ENCODE data around the gene TIMM10. TPM values are rescaled to one million over a fixed set of nuclear protein-coding genes. Genes with fewer than 3 reads are reported as not detected.

Gene TIMM10
- total RNA-seq, 1 donor from 2014 or later: 19.1 TPM

- peaks cover 2% of the 10 kb centered on the region for H3K36me3 Mint-ChIP-seq
- H3K27ac ChIP-seq: peak overlapping the region; percentile 21
- H3K27me3 ChIP-seq: no peaks in the 10 kb centered on the region
- no peaks in the 10 kb centered on the region for H3K36me3 ChIP-seq
- H4K20me1 ChIP-seq (ENCODE audit: low read depth): no peaks in the 10 kb centered on the region
- H3K4me2 ChIP-seq: no peak overlapping the region
- H3K4me3 Mint-ChIP-seq: no peak overlapping the region
- no peaks in the 10 kb centered on the region for H3F3A ChIP-seq (ENCODE audit: low read depth)
- DNase-seq (ENCODE audit: low spot score): peak; percentile 64
- no peaks in the 10 kb centered on the region for H3K9me3 ChIP-seq (ENCODE audit: low read depth)
- H3K27me3 Mint-ChIP-seq (ENCODE audit: insufficient read depth, low read depth): peaks cover 7% of the 10 kb centered on the region
- TF ChIP-seq EZH2phosphoT487 (IDR thresholded peaks at IDR 0.05) (no peak), CTCF (IDR thresholded peaks at IDR 0.05) (peak; percentile 26)
- peaks cover 6% of the 10 kb centered on the region for H3K4me1 ChIP-seq
- H3K9ac ChIP-seq: no peak overlapping the region
- no peak overlapping the region for H3K27ac Mint-ChIP-seq
- no peak overlapping the region for H3K4me3 ChIP-seq
- H3K79me2 ChIP-seq (ENCODE audit: low read depth): no peaks in the 10 kb centered on the region
- H3K4me1 Mint-ChIP-seq: peaks cover 14% of the 10 kb centered on the region
- no peak overlapping the region for H2AFZ ChIP-seq (replicated peaks)
- H3K9me3 Mint-ChIP-seq: no peaks in the 10 kb centered on the region
Measured at GRCh38 chr11:57546869-57547475, 16.4 kb upstream of the TIMM10 start.

GRCh38 chr11:57546451-57546850, 15.9 kb upstream of the TIMM10 start:
- H3K4me3 ChIP-seq: no peak overlapping the region
- H3K9me3 ChIP-seq (ENCODE audit: low read depth): no peaks in the 10 kb centered on the region
- no peak for TF ChIP-seq EZH2 (IDR thresholded peaks at IDR 0.05)
- TF ChIP-seq EZH2phosphoT487 (IDR thresholded peaks at IDR 0.05): no peak
- no peak for TF ChIP-seq CTCF (IDR thresholded peaks at IDR 0.05)
- H3K27ac ChIP-seq: no peak overlapping the region
- H3K27me3 ChIP-seq: no peaks in the 10 kb centered on the region
- H3K79me2 ChIP-seq (ENCODE audit: low read depth): no peaks in the 10 kb centered on the region
- H2AFZ ChIP-seq (replicated peaks): no peak overlapping the region
- no peak overlapping the region for H3K4me2 ChIP-seq
- Mint-ChIP-seq H3K4me3 (no peak overlapping the region), H3K27me3 (ENCODE audit: insufficient read depth, low read depth) (peaks cover 7% of the 10 kb centered on the region), H3K9me3 (no peaks in the 10 kb centered on the region), H3K4me1 (peaks cover 14% of the 10 kb centered on the region), H3K36me3 (no peaks in the 10 kb centered on the region), H3K27ac (no peak overlapping the region)
- no peaks in the 10 kb centered on the region for H3F3A ChIP-seq (ENCODE audit: low read depth)
- peaks cover 6% of the 10 kb centered on the region for H3K4me1 ChIP-seq
- no peaks in the 10 kb centered on the region for H4K20me1 ChIP-seq (ENCODE audit: low read depth)
- no peaks in the 10 kb centered on the region for H3K36me3 ChIP-seq
- no peak for DNase-seq (ENCODE audit: low spot score)
- no peak overlapping the region for H3K9ac ChIP-seq

GRCh38 chr11:57545883-57546282, 15.3 kb upstream of the TIMM10 start:
- Mint-ChIP-seq H3K9me3 (no peaks in the 10 kb centered on the region), H3K27ac (no peak overlapping the region), H3K36me3 (no peaks in the 10 kb centered on the region), H3K4me3 (no peak overlapping the region), H3K4me1 (peaks cover 14% of the 10 kb centered on the region), H3K27me3 (ENCODE audit: insufficient read depth, low read depth) (peaks cover 7% of the 10 kb centered on the region)
- peaks cover 6% of the 10 kb centered on the region for H3K4me1 ChIP-seq
- H3K9me3 ChIP-seq (ENCODE audit: low read depth): no peaks in the 10 kb centered on the region
- H3K27me3 ChIP-seq: no peaks in the 10 kb centered on the region
- H3F3A ChIP-seq (ENCODE audit: low read depth): no peaks in the 10 kb centered on the region
- H3K79me2 ChIP-seq (ENCODE audit: low read depth): no peaks in the 10 kb centered on the region
- H3K4me2 ChIP-seq: no peak overlapping the region
- no peak for TF ChIP-seq CTCF (IDR thresholded peaks at IDR 0.05)
- no peak for TF ChIP-seq EZH2phosphoT487 (IDR thresholded peaks at IDR 0.05)
- TF ChIP-seq EZH2 (IDR thresholded peaks at IDR 0.05): no peak
- no peaks in the 10 kb centered on the region for H3K36me3 ChIP-seq
- no peak overlapping the region for H3K27ac ChIP-seq
- no peak overlapping the region for H3K4me3 ChIP-seq
- DNase-seq (ENCODE audit: low spot score): no peak
- H4K20me1 ChIP-seq (ENCODE audit: low read depth): no peaks in the 10 kb centered on the region
- no peak overlapping the region for H3K9ac ChIP-seq
- no peak overlapping the region for H2AFZ ChIP-seq (replicated peaks)
